Bronchial epithelial cell (primary cell): ENCODE data around the gene DNAH7. TPM values are rescaled to one million over a fixed set of nuclear protein-coding genes. Genes with fewer than 3 reads are reported as not detected.

Experiments
- DNase-seq: peaks from one replicate; pipeline ENCODE4 v3.0.0-alpha.2; 2010; ENCODE audit warnings: low read depth
- FAIRE-seq: peaks from 2 replicates; lab custom pipeline; 2011; peaks lifted over from hg19 to GRCh38; lab: Jason Lieb, UNC
- H3K27me3 ChIP-seq: 2 replicates; pipeline ENCODE4 v1.5.1; 2011; ENCODE audit warnings: low read length; ENCODE audit not compliant: control insufficient read depth, insufficient read depth
- H3K36me3 ChIP-seq: 2 replicates; pipeline ENCODE4 v1.5.1; 2011; ENCODE audit warnings: low read length; ENCODE audit not compliant: control insufficient read depth, insufficient read depth
- H3K4me3 ChIP-seq: 2 replicates; pipeline ENCODE4 v1.5.1; 2011; ENCODE audit warnings: mild to moderate bottlenecking, low read depth, low read length, control low read depth
- total RNA-seq: library from RNA; depleted of rRNA; stranded (reverse); fragments of >200 nt; gene quantifications from 2 replicates; pipeline ENCODE4 v1.2.1, GENCODE V29; 2014
- TF ChIP-seq, protein P1 (sequence below): IDR thresholded peaks from 2 replicates; pipeline ENCODE4 v1.5.1; 2011; ENCODE audit warnings: mild to moderate bottlenecking, moderate library complexity, low read length, control low read depth, inconsistent platforms; ENCODE audit not compliant: insufficient read depth, severe bottlenecking

Gene DNAH7
- total RNA-seq, 1 donor from 2014 or later, result 0.26 TPM

DNA sequence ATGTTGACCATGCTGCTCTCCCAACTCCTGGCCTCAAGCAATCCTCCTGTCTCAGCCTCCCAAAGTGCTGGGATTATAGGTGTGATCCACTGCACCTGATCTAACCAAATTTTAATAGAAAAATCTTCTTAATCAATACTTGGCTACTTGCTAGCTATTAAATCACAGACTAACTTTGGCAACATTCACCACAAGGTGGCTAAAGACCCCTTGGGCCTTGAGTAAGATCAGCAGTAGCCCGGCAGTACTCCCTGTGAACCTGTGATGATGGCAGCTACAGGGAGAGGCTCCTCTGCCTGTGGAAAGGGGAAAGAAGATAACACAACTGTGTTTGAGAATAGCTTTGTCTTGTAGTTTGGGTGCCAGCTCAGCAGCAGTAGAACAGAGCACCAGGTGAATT lies 308.8 kb downstream of the DNAH7 start:
- Histone ChIP-seq H3K27me3 (no peaks in the 10 kb centered on the region), H3K36me3 (no peaks in the 10 kb centered on the region), H3K4me3 (no peak overlapping the region)
- DNase-seq (no peak), FAIRE-seq (no peak)
- TF ChIP-seq, protein P1, sequence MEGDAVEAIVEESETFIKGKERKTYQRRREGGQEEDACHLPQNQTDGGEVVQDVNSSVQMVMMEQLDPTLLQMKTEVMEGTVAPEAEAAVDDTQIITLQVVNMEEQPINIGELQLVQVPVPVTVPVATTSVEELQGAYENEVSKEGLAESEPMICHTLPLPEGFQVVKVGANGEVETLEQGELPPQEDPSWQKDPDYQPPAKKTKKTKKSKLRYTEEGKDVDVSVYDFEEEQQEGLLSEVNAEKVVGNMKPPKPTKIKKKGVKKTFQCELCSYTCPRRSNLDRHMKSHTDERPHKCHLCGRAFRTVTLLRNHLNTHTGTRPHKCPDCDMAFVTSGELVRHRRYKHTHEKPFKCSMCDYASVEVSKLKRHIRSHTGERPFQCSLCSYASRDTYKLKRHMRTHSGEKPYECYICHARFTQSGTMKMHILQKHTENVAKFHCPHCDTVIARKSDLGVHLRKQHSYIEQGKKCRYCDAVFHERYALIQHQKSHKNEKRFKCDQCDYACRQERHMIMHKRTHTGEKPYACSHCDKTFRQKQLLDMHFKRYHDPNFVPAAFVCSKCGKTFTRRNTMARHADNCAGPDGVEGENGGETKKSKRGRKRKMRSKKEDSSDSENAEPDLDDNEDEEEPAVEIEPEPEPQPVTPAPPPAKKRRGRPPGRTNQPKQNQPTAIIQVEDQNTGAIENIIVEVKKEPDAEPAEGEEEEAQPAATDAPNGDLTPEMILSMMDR, result no peak

DNA sequence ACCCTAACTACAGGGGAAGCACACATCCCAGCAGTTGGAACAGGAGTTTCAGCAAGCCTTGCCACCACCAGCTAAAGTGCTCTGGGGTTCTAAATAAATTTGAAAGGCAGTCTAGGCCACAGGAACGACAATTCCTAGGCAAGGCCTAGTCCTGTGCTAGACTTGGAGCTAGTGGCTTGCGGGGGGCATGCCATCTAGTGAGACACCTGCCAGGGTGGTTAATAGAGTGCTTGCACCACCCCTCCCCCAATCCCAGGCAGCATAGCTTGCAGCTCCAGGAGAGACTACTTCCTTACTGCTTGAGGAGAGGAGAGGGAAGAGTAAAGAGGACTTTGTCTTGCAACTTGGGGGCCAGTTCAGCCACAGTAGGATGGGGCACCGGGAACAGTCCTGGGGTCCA lies 309.8 kb downstream of the DNAH7 start:
- Histone ChIP-seq H3K27me3 (no peaks in the 10 kb centered on the region), H3K36me3 (no peaks in the 10 kb centered on the region), H3K4me3 (no peak overlapping the region)
- no peak for DNase-seq
- FAIRE-seq, result no peak
- TF ChIP-seq, protein P1, result no peak

GRCh38 chr2:195756218-195756942 lies 312.3 kb downstream of the DNAH7 start:
- DNase-seq (peak; percentile 93), FAIRE-seq (no peak)
- Histone ChIP-seq H3K4me3 (no peak overlapping the region), H3K27me3 (no peaks in the 10 kb centered on the region), H3K36me3 (no peaks in the 10 kb centered on the region)
- TF ChIP-seq, protein P1, result no peak

- Histone ChIP-seq H3K27me3 (no peaks in the 10 kb centered on the region), H3K4me3 (no peak overlapping the region), H3K36me3 (no peaks in the 10 kb centered on the region)
- no peak for DNase-seq
- TF ChIP-seq, protein P1, result no peak
- FAIRE-seq, result no peak
Measured at GRCh38 chr2:195741191-195741590, 327.4 kb downstream of the DNAH7 start.

DNA sequence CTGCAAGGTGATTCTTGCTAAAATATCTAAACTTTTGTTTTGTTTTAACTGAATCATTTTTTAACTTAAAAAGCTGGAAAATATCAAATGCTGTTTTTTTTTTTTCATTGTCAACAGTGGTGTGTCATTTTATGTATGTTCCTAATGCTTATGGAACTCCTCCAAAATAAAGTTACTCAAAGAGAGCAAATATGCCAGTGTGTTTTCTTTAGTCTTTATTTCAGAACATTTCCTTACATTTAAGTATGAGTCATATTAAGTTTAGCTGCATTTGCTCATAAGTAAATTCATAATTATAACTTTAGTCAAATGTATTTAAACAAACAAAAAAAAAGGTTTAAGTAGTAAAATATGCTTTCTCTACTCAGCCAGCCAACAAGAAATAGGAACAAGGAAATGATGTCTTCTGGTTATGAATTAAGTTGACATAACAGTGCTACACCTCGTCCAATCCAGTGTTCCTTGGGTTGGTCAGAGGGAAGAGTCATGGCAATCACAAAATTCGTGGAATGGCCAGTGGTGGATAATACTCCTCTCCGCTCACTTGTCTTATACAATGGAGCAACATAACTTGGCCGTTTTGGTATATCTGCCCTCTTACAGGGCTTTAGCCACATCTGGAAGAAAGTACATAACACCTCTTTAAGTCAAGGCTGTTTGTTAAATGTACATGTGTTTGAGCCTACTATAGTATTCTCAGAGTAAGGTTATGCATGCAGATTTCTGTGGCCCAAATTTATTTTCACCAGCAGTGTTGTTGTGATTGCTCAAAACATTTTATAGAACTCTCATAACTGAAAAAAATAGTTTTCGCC lies 330.9 kb downstream of the DNAH7 start:
- TF ChIP-seq, protein P1, result no peak
- Histone ChIP-seq H3K27me3 (no peaks in the 10 kb centered on the region), H3K4me3 (no peak overlapping the region), H3K36me3 (no peaks in the 10 kb centered on the region)
- FAIRE-seq (no peak), DNase-seq (peak; percentile 31)
